Neural crest cell (in vitro differentiated cells): ENCODE results near the gene COLEC12. TPM values are rescaled to one million over a fixed set of nuclear protein-coding genes. Genes with fewer than 3 reads are reported as not detected.

Experiments
- DNase-seq: peaks from one replicate; pipeline ENCODE4 v3.0.0; 2021; ENCODE audit warnings: low read depth, mixed read lengths, low spot score
- H3K27ac Mint-ChIP-seq: one replicate; pipeline ENCODE4 v1.8.0; 2021; ENCODE audit warnings: mild to moderate bottlenecking, mixed read lengths; ENCODE audit not compliant: unreplicated experiment
- H3K27me3 Mint-ChIP-seq: 2 replicates; pipeline ENCODE4 v1.8.0; 2021; ENCODE audit warnings: low read depth, mild to moderate bottlenecking, mixed read lengths
- H3K36me3 Mint-ChIP-seq: 2 replicates; pipeline ENCODE4 v1.8.0; 2021; ENCODE audit warnings: low read depth, mild to moderate bottlenecking, mixed read lengths
- H3K4me1 Mint-ChIP-seq: 2 replicates; pipeline ENCODE4 v1.8.0; 2021; ENCODE audit warnings: mixed read lengths
- H3K4me3 Mint-ChIP-seq: one replicate; pipeline ENCODE4 v1.8.0; 2021; ENCODE audit warnings: mild to moderate bottlenecking, mixed read lengths
- H3K9me3 Mint-ChIP-seq: 2 replicates; pipeline ENCODE4 v1.8.0; 2021; ENCODE audit warnings: mixed read lengths
- total RNA-seq: library from RNA; stranded (reverse); gene quantifications from 2 replicates; pipeline ENCODE4 v1.2.1, GENCODE V29; 2021
- TF ChIP-seq, protein P1 (sequence below): fragments of 200-600 bp; sonication (generic); conservative IDR thresholded peaks from 2 replicates; pipeline ENCODE4 v1.5.0; 2021; ENCODE audit warnings: antibody characterized with exemption, mild to moderate bottlenecking

COLEC12 gene
- total RNA-seq, 1 donor from 2014 or later = 1.7 TPM

DNA sequence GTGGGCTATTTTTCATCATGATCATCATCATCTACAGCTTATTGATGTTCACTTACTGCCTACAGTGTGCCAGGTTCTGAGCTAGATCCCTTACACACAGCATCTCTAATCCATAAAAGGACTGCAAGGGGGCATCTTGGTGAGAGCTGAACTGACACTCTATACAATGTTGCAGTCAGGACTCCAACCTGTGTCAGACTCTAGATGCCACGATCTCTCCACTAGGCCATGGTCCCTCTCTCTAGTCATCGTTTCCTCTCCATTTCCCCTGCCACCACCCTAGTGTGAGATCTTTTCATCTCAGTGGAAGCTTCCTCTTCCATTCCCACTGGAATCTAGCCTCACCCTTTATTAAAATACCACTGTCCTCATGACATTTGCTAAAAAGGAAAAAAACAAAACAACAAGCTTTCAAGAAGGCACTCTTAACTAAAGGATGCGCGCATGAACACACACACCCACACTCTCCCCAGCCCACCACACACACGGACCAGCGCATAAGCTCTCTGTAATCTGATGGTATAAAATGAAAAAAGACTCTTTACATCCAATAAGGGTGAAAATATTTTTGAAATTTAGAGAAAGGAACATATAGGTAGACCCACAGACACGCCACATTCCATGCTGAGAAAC is 139.3 kb downstream of the COLEC12 start:
- Mint-ChIP-seq H3K27ac (no peak overlapping the region), H3K9me3 (peaks cover 4% of the 10 kb centered on the region), H3K4me1 (peaks cover 32% of the 10 kb centered on the region), H3K4me3 (no peak overlapping the region), H3K36me3 (no peaks in the 10 kb centered on the region), H3K27me3 (no peaks in the 10 kb centered on the region)
- TF ChIP-seq, protein P1, sequence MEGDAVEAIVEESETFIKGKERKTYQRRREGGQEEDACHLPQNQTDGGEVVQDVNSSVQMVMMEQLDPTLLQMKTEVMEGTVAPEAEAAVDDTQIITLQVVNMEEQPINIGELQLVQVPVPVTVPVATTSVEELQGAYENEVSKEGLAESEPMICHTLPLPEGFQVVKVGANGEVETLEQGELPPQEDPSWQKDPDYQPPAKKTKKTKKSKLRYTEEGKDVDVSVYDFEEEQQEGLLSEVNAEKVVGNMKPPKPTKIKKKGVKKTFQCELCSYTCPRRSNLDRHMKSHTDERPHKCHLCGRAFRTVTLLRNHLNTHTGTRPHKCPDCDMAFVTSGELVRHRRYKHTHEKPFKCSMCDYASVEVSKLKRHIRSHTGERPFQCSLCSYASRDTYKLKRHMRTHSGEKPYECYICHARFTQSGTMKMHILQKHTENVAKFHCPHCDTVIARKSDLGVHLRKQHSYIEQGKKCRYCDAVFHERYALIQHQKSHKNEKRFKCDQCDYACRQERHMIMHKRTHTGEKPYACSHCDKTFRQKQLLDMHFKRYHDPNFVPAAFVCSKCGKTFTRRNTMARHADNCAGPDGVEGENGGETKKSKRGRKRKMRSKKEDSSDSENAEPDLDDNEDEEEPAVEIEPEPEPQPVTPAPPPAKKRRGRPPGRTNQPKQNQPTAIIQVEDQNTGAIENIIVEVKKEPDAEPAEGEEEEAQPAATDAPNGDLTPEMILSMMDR = no peak
- no peak for DNase-seq

GRCh38 chr18:360676-361075 is 139.8 kb downstream of the COLEC12 start:
- Mint-ChIP-seq H3K4me1 (peaks cover 27% of the 10 kb centered on the region), H3K4me3 (no peak overlapping the region), H3K9me3 (peaks cover 4% of the 10 kb centered on the region), H3K27ac (no peak overlapping the region), H3K27me3 (no peaks in the 10 kb centered on the region), H3K36me3 (no peaks in the 10 kb centered on the region)
- DNase-seq = no peak
- TF ChIP-seq, protein P1 = no peak

GRCh38 chr18:356778-357177 is 143.7 kb downstream of the COLEC12 start:
- H3K4me3 Mint-ChIP-seq = no peak overlapping the region
- TF ChIP-seq, protein P1 = no peak
- no peak for DNase-seq
- no peaks in the 10 kb centered on the region for H3K27me3 Mint-ChIP-seq
- H3K27ac Mint-ChIP-seq = no peak overlapping the region
- H3K4me1 Mint-ChIP-seq = peaks cover 6% of the 10 kb centered on the region
- H3K36me3 Mint-ChIP-seq = no peaks in the 10 kb centered on the region
- peaks cover 4% of the 10 kb centered on the region for H3K9me3 Mint-ChIP-seq

DNA sequence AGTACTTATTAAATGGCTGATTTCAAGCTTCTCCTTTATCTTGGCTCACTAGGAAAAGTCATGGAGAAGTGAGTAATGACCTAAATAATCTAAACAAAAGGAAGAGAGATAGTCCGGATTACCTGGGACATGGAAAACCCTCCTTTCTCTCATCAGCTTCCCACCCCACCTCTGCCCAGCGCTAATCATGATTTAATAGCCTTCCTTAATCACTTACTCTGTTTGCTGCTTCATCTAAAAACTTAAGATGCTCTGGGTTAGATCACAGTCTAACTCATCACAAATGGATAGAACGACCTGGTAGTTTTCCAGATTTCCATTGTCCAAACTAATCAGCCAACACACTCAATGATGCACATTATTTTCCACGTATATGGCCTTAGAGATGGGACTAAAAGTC is 144.8 kb downstream of the COLEC12 start:
- TF ChIP-seq, protein P1 = no peak
- Mint-ChIP-seq H3K9me3 (peaks cover under 1% of the 10 kb centered on the region), H3K27me3 (no peaks in the 10 kb centered on the region), H3K27ac (no peak overlapping the region), H3K36me3 (no peaks in the 10 kb centered on the region), H3K4me1 (no peaks in the 10 kb centered on the region), H3K4me3 (no peak overlapping the region)
- no peak for DNase-seq

DNA sequence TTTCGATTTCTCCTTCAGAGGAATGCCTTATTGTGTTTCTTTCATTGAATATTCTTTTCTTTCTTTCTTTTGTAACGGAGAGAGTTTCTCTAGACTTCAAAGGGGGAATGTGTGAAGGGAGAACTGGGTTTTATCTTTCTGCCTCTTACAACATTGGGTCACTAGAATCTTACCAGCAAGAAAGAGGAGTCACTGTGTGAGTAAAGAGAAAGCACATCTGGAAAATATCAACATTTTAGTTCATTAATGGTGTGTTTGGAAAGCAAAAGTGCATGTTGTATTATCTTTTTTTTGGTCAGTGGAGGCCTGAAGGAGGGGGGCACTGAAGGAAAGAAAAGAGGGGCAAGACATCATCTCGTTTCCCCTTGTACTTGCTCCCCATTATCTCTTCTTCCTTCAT is 146.0 kb downstream of the COLEC12 start:
- H3K9me3 Mint-ChIP-seq = no peaks in the 10 kb centered on the region
- no peak overlapping the region for H3K4me3 Mint-ChIP-seq
- no peaks in the 10 kb centered on the region for H3K27me3 Mint-ChIP-seq
- no peak overlapping the region for H3K27ac Mint-ChIP-seq
- TF ChIP-seq, protein P1 = no peak
- no peaks in the 10 kb centered on the region for H3K36me3 Mint-ChIP-seq
- H3K4me1 Mint-ChIP-seq = no peaks in the 10 kb centered on the region
- DNase-seq = no peak
